GM12878 (cell line): ENCODE data around the gene DMRTB1. TPM values are rescaled to one million over a fixed set of nuclear protein-coding genes. Genes with fewer than 3 reads are reported as not detected.

Experiments used
- CREB1 ChIP-seq: IDR thresholded peaks from 2 replicates; pipeline ENCODE4 v1.6.1; 2012; ENCODE audit warnings: low read depth, mild to moderate bottlenecking, inconsistent platforms
- ZBTB40 ChIP-seq: fragments of 450-650 bp; IDR thresholded peaks from 2 replicates; pipeline ENCODE4 v1.6.1; 2016; ENCODE audit warnings: mild to moderate bottlenecking, moderate library complexity, borderline replicate concordance
- ZNF687 ChIP-seq: fragments of 450-650 bp; IDR thresholded peaks from 2 replicates; pipeline ENCODE4 v1.6.1; 2017; ENCODE audit warnings: mild to moderate bottlenecking, moderate library complexity
- polyA plus RNA-seq, 11 experiments: library from polyadenylated mRNA; depleted of rRNA in 4 of 11; unstranded in 6 of 11; stranded (reverse) in 5 of 11; fragments of >200 nt; fragmentation: Nextera tagmentation in 4 of 11; fragmentation: Illumina TruSeq in 1 of 11; extraction: Ambion mirVana in 4 of 11; extraction: Trizol in 1 of 11; gene quantifications; 1 replicate in 1 of 11; 2 replicates in 10 of 11; pipeline versions ENCODE4 v1.2.1 to v1.2.3, GENCODE V29; 2011 to 2016; ENCODE audit warnings: inconsistent platforms in 2 of 11, missing spikeins in 2 of 11, low read depth in 1 of 11
- total RNA-seq, 4 experiments: library from RNA; depleted of rRNA in 3 of 4; stranded (reverse); fragments of >200 nt in 3 of 4; fragmentation: Illumina TruSeq in 1 of 4; extraction: Trizol in 1 of 4; gene quantifications; 2 replicates each; pipeline versions ENCODE4 v1.2.1 to v1.2.3, GENCODE V29; 2013 to 2021

The DMRTB1 gene
- total and polyA plus RNA-seq, 10 of the 15 experiments (the other 5 are each of a cell fraction or from before 2014, with no cell fraction given), result not detected

- TF ChIP-seq ZBTB40, result no peak
- TF ChIP-seq CREB1, result no peak
- TF ChIP-seq ZNF687, result no peak
- TF ChIP-seq, all 136 proteins: peak for 0
These were observed 53.9 kb downstream of the DMRTB1 start (continued) for GRCh38 chr1:53512807-53513755.
